GM18861 (cell line): ENCODE results near the gene RAP2C.
"Not testable (repeated sequence)": the region's sequence is repeated elsewhere in the genome, so short reads cannot be mapped to it uniquely, and the experiment has no call there.

Experiments used
- ATAC-seq: cut with Tn5 transposase; IDR thresholded peaks from one replicate; pipeline ENCODE4 v1.9.1; 2021; ENCODE audit not compliant: unreplicated experiment

Gene RAP2C

GRCh38 chrX:132200976-132201375 lies 18.3 kb downstream of the RAP2C start:
- ATAC-seq: no peak

- no peak for ATAC-seq
These were observed 19.3 kb downstream of the RAP2C start for GRCh38 chrX:132199941-132200340.

GRCh38 chrX:132193872-132194574 lies 25.2 kb downstream of the RAP2C start:
- ATAC-seq: no peak

GRCh38 chrX:132191938-132192337 lies 27.3 kb downstream of the RAP2C start:
- ATAC-seq: no peak

GRCh38 chrX:132188175-132188574 lies 31.1 kb downstream of the RAP2C start:
- ATAC-seq: no peak

- no peak for ATAC-seq
These were observed 31.8 kb downstream of the RAP2C start for GRCh38 chrX:132187451-132187850.

- no peak for ATAC-seq
These were observed 34.4 kb downstream of the RAP2C start for GRCh38 chrX:132184871-132185270.

DNA sequence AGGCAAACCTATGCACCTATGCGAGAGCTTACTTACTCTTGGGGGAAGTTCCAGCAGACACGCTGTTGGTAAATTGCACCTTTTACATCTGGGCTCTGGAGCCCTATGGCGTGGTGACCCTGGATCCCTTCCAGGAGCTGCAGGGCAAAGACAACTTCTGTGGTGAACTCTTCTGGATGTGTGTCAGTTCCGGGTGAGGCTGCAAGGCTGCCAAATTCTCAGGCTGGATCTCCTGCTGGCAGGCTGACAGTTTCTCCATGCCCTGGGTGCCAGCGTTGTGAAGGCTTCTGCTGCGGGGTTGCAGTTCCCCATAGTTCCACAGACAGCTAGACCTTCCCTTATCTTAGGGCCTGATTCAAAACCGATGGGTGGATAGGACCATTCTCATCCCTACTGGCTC lies 37.9 kb downstream of the RAP2C start:
- no peak for ATAC-seq

GRCh38 chrX:132180929-132181328 lies 38.3 kb downstream of the RAP2C start:
- ATAC-seq: no peak

DNA sequence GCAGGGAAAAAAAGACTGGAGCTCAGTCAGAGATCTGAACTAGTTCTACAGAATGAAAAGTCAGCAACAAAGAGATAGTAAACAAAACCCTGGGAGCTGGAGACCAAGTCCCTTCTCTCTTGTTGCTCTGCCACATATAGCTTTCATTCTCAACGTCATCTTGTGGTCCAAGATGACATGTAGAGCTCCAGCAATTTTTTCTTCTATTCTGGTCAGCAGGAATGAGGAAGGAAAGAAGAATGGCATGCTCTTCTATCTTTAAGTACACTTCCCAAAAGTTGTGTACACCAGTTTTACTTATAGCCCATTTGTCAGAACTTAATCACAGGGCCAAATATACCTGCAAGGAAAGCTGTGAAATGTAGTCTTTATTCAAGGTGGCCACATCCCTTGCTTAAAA lies 45.6 kb downstream of the RAP2C start:
- ATAC-seq: no peak

- ATAC-seq: no peak
These were observed 47.4 kb downstream of the RAP2C start for GRCh38 chrX:132171881-132172280.

DNA sequence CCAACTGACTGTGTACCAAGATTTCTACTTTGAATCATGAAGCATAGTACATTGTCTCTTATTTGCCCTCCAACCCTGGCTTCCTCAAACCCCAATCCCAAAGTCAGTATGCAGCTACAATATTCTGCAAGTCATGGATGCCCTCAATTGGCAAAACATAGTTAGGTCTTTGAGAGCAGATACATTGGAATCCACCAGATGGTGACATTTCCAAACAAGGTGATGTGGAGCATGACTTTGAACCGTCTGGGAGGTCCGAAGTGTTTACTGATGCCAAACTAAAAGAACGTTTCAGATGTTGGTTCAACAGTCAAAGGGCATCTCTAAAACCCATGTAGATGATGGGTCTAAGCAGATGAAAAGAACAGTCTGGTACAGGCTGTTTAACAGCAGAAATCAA lies 47.8 kb downstream of the RAP2C start:
- no peak for ATAC-seq

DNA sequence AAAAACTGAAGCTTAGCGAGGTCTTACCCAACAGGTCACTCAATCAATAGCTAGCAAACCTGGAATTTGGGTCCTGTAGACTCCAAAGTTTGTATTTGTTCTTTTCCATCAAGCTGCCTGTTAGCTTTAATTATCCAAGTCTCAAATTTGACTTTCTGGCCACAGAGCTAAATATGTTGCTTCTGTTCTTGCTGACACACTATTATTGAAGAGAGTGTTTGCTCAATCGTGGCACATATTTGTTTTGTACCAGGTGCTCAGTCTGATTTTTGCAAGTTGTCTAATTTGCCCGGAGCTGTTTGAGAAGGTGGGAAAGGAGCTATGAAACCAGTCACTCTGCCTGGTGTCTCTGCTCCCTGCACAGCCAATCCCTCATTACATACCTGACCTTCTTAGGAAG lies 49.7 kb downstream of the RAP2C start:
- ATAC-seq: no peak

GRCh38 chrX:132165651-132166050 lies 53.6 kb downstream of the RAP2C start:
- no peak for ATAC-seq

DNA sequence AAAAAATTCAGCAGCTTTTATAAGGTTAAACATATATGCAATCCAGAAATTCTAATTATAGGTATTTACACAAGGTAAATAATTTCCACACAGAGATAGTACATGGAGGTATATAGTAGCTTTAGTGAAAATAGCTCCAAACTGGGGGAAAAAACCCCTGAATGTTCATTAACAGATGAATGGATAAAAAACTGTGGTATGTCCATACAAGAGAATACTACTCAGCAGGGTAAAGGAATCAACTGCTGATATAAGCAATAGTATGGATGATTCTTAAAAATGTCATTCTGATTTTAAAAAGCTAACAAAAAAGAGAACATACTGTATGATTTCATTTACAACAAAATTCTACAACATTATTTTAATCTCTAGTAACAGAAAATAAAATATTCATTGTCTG lies 54.2 kb downstream of the RAP2C start:
- no peak for ATAC-seq

- not testable (repeated sequence) for ATAC-seq
These were observed 56.2 kb downstream of the RAP2C start for GRCh38 chrX:132163094-132163493.

- ATAC-seq: no peak
These were observed 66.1 kb downstream of the RAP2C start for GRCh38 chrX:132153166-132153565.
